Coronary artery (tissue), 2 donors: ENCODE measurements around the gene DPP4.

ENCODE experiments used
- DNase-seq: peaks from one replicate; pipeline ENCODE4 v3.0.0-alpha.2; 2017; ENCODE audit warnings: low spot score
- H3K27ac ChIP-seq, 2 donors: fragments of 200-600 bp; sonication (generic); one replicate each; pipeline ENCODE4 v1.5.1; 2016 to 2019
- H3K4me3 ChIP-seq: fragments of 200-600 bp; sonication (generic); 2 replicates; pipeline ENCODE4 v1.5.1; 2016; ENCODE audit warnings: mild to moderate bottlenecking, moderate library complexity
- TF ChIP-seq, protein P1 (sequence below): fragments of 200-600 bp; sonication (generic); IDR thresholded peaks from one replicate; pipeline ENCODE4 v1.5.1; 2019; ENCODE audit warnings: antibody characterized with exemption

DPP4 gene

DNA sequence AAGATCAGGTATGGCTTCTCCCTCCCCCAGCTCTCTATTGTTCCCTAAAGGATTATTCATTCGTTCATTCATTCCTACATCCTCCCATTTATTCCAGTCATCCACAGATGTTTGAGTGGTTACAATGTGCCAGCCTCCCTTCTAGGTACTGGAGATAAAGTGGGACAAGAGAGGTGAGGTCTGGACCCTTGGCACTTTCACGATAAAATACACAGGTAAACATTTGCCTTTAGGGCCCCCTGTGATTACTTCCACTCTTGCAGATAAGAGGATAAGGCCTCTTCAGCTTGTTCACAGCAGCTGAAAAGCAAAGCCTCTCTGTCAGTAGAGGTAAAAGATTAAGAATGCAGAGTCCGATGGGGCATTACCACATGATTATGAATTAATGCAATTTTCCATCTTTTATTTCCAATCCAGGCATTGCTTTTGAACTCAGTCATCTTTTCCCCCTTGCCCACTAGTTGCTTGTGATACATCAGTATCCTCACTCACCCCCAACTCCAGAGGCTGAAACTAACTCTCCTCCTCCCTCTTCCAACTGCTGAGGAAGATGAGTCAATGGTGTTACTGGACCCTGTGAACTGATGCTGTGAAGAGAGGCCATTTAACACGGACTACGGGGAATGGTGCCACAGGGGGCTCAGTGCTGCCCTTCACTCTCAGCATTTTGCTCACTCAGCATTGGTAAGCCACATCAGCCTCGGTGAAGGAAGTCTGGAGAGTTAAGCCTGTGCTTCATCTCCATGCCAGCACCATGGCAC lies 1.1 kb upstream of the DPP4 start:
- no peak for DNase-seq
- Histone ChIP-seq H3K27ac (no peak overlapping the region), H3K4me3 (no peak overlapping the region)
- TF ChIP-seq, protein P1, sequence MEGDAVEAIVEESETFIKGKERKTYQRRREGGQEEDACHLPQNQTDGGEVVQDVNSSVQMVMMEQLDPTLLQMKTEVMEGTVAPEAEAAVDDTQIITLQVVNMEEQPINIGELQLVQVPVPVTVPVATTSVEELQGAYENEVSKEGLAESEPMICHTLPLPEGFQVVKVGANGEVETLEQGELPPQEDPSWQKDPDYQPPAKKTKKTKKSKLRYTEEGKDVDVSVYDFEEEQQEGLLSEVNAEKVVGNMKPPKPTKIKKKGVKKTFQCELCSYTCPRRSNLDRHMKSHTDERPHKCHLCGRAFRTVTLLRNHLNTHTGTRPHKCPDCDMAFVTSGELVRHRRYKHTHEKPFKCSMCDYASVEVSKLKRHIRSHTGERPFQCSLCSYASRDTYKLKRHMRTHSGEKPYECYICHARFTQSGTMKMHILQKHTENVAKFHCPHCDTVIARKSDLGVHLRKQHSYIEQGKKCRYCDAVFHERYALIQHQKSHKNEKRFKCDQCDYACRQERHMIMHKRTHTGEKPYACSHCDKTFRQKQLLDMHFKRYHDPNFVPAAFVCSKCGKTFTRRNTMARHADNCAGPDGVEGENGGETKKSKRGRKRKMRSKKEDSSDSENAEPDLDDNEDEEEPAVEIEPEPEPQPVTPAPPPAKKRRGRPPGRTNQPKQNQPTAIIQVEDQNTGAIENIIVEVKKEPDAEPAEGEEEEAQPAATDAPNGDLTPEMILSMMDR: no peak

DNA sequence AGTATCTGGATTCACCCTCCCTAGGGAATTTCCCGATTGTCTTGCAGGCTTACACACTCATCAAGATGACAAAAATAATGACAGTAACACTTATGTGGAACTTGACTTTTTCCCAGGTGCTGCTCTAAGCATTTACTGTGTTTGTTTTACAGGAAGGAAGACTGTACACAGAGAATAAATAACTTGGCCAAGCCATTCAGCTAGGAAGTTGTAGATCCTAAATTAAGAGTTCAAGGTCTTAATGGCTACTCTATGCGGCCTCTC lies 549 bp upstream of the DPP4 start:
- Histone ChIP-seq H3K4me3 (peak overlapping the region; percentile 71), H3K27ac (no peak overlapping the region)
- no peak for DNase-seq
- TF ChIP-seq, protein P1: no peak

DNA sequence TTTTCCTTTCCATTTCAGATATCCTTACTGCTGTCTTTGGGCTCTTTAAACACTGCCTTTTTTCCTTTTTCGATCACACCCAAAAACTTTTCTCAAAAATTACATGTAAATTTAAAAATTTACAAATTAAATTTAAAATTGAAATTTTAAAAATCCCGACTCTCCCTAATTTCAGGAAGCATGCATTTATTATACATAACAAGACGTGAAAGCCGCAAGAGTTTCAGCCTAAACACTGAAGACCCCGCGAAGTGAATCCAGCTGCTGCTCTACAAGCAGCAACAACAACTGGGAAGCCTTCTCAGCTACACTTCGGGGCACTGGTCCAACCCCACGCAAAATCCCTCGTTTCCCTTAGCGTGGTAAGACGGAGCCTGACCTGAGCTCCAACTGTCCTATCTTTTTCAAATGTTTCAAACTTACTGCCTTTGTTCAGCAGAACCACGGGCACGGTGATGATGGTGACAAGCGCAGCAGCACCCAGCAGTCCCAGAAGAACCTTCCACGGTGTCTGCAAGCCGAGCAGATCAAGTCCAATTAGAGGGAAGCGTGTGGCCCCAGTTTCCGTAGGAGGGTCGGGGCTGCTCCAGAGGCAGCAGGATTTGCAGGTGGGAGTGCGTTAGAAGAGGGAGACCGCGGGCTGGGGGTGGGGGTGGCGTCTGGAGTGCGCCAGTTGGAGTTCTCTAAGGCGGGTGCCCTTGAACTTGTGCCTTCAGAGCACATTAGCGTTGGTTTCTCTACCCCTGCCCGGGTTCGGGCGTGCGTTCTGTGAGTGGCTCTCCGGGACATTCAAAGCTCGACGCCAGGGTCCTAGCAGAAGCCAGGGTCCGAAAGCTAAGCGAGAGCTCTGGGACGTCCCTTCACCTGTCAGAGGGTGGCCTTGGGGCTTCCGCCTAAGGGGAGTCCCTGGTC lies 783 bp downstream of the DPP4 start:
- DNase-seq: no peak
- no peak overlapping the region for H3K27ac ChIP-seq
- TF ChIP-seq, protein P1: no peak
- peak overlapping the region; percentile 71 for H3K4me3 ChIP-seq

DNA sequence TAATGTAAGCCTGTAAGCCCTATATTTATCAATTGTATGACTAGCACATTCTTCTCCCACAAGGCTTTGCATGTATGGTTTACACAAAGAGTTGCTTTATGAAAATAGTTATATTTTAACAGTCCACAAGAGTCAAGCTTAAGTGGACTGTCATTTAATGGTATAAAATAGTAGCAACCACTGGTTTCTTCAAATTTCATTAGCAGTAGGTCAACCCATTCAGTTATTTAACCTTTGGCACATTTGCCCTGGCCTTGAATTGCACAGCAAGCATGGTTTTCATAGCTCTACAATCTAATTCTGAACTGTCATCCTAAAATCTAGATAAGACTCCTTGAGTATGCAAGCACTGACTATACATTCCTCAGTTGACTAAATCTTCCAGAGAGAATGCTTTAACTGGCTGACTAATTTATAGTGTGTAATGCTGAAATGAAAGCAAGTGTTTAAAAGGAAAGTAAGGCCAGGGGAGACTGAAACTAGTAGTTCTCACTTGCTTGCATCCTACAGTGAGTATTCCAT lies 1.8 kb downstream of the DPP4 start:
- TF ChIP-seq, protein P1: no peak
- no peak overlapping the region for H3K27ac ChIP-seq

DNA sequence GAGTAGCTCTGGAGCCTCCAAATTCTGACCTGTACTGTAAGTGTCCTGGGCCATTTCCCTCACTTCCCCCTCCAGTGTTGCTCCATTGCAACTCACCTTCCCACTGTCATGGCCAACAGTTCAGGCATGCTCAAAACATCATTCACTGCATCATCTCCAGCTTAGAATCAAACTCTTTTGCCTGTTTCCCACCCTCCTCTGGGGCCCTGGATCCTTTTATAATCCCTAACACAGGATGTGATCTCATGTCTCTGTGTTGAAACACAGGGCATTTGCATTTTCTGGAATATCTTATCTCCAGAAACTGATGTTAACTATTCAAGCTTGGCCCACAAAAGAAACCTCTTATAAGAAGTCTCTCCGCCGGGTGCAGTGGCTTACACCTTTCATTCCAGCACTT lies 3.0 kb downstream of the DPP4 start:
- no peak overlapping the region for H3K27ac ChIP-seq
- H3K4me3 ChIP-seq: no peak overlapping the region
- DNase-seq: no peak
- TF ChIP-seq, protein P1: no peak

More for the DNA sequence above, 1.8 kb downstream of the DPP4 start:
- no peak overlapping the region for H3K4me3 ChIP-seq
- no peak for DNase-seq

DNA sequence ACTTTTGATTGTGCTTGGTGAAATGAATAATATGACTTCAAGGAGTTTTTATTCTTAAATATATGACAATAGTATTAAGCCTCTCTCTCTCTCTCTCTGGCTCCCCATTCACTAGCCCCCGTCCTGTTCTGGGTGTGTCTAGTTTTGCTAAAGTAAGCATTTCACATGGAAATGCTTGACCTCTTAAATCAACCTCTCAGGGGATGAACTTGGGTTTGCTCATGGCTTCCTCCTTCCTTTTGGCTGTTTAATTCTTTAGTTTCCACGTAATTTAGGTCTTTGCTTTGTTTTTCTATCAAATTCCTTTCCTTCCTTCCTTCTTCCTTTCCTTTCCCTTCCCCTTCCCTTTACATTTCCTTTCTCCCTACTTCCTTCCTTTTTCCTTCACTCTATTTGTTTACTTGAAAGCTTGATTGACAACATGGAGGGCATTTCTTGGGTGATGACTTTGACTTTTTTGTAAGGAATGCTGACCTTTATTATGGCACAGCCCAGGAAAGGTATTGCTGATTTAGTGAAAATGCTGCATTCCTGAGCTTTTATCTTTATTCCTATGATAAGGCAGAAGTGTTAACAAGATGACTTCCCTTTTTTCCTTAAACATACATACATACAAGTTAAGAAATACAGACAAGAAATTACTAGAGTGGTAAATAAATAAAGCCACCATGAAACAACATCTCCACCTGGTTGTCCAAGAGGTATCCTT lies 3.6 kb downstream of the DPP4 start:
- H3K4me3 ChIP-seq: no peak overlapping the region
- no peak overlapping the region for H3K27ac ChIP-seq
- DNase-seq: no peak
- TF ChIP-seq, protein P1: no peak
